Neural cell (in vitro differentiated cells): Measurements from ENCODE around the gene CIBAR2. TPM values are rescaled to one million over a fixed set of nuclear protein-coding genes. Genes with fewer than 3 reads are reported as not detected.

Experiments
- H2AFZ ChIP-seq: fragments of 200-600, 300-800 bp; sonication (generic), shearing (Covaris generic); 2 replicates; pipeline ENCODE4 v1.6.0; 2014; ENCODE audit warnings: low read depth, mild to moderate bottlenecking, antibody characterized with exemption, low read length, moderate library complexity
- H3F3A ChIP-seq: fragments of 200-600 bp; shearing (Covaris generic); 2 replicates; pipeline ENCODE4 v1.6.1; 2016; ENCODE audit warnings: mild to moderate bottlenecking, moderate library complexity, mixed read lengths, antibody characterized with exemption, low read length; ENCODE audit not compliant: insufficient read depth, poor library complexity, severe bottlenecking
- H3K27ac ChIP-seq: fragments of 200-600, 300-800 bp; sonication (generic), shearing (Covaris generic); 2 replicates; pipeline ENCODE4 v1.5.1; 2014; ENCODE audit warnings: mild to moderate bottlenecking, low read length, moderate library complexity
- H3K27me3 ChIP-seq: fragments of 300-800, 200-600 bp; sonication (generic), shearing (Covaris generic); 2 replicates; pipeline ENCODE4 v1.6.0; 2014; ENCODE audit warnings: mild to moderate bottlenecking, low read depth, low read length, moderate library complexity; ENCODE audit not compliant: insufficient read depth
- H3K36me3 ChIP-seq: fragments of 300-800, 200-600 bp; sonication (generic), shearing (Covaris generic); 2 replicates; pipeline ENCODE4 v1.5.1; 2014; ENCODE audit warnings: mild to moderate bottlenecking, antibody characterized with exemption, low read length, moderate library complexity; ENCODE audit not compliant: insufficient read depth
- H3K4me2 ChIP-seq: fragments of 300-800, 200-600 bp; sonication (generic), shearing (Covaris generic); 2 replicates; pipeline ENCODE4 v1.6.0; 2014; ENCODE audit warnings: mild to moderate bottlenecking, low read length
- H3K4me3 ChIP-seq: fragments of 300-800, 200-600 bp; sonication (generic), shearing (Covaris generic); 2 replicates; pipeline ENCODE4 v1.5.1; 2014; ENCODE audit warnings: mild to moderate bottlenecking, low read length, moderate library complexity
- H3K79me2 ChIP-seq: fragments of 200-600 bp; shearing (Covaris generic); replicated peaks from 2 replicates; pipeline ENCODE4 v1.6.0; 2014; ENCODE audit warnings: mild to moderate bottlenecking, low read length, moderate library complexity; ENCODE audit not compliant: insufficient read depth
- H3K9ac ChIP-seq: fragments of 300-800, 200-600 bp; sonication (generic), shearing (Covaris generic); 2 replicates; pipeline ENCODE4 v1.6.1; 2016; ENCODE audit warnings: mild to moderate bottlenecking, low read length, mixed read lengths
- H3K9me2 ChIP-seq: fragments of 200-600 bp; shearing (Covaris generic); 2 replicates; pipeline ENCODE4 v1.6.1; 2016; ENCODE audit warnings: mild to moderate bottlenecking, low read length, mixed read lengths; ENCODE audit not compliant: insufficient read depth
- H3K9me3 ChIP-seq: fragments of 200-600, 300-800 bp; sonication (generic), shearing (Covaris generic); 2 replicates; pipeline ENCODE4 v1.6.1; 2016; ENCODE audit warnings: mild to moderate bottlenecking, mixed run types, low read length, moderate library complexity, mixed read lengths
- H4K20me1 ChIP-seq: fragments of 200-600 bp; shearing (Covaris generic); 2 replicates; pipeline ENCODE4 v1.6.1; 2016; ENCODE audit warnings: mild to moderate bottlenecking, mixed run types; ENCODE audit not compliant: insufficient read depth
- CTCF ChIP-seq: fragments of 450-650 bp; IDR thresholded peaks from 2 replicates; pipeline ENCODE4 v1.5.1; 2014; ENCODE audit warnings: antibody characterized with exemption, mild to moderate bottlenecking, moderate library complexity; ENCODE audit not compliant: poor library complexity, severe bottlenecking
- EP300 ChIP-seq: fragments of 450-650 bp; conservative IDR thresholded peaks from 2 replicates; pipeline ENCODE4 v1.6.1; 2014; ENCODE audit warnings: antibody characterized with exemption, mild to moderate bottlenecking, moderate library complexity; ENCODE audit not compliant: poor library complexity, severe bottlenecking
- EZH2 ChIP-seq: fragments of 200-600, 300-800 bp; shearing (Covaris generic), sonication (generic); IDR thresholded peaks from 2 replicates; pipeline ENCODE4 v1.6.1; 2014; ENCODE audit warnings: antibody characterized with exemption, low read length, borderline replicate concordance, mild to moderate bottlenecking; ENCODE audit not compliant: insufficient read depth, poor library complexity, severe bottlenecking
- MXI1 ChIP-seq: fragments of 450-650 bp; conservative IDR thresholded peaks from 2 replicates; pipeline ENCODE4 v1.6.1; 2014; ENCODE audit warnings: antibody characterized with exemption, mild to moderate bottlenecking; ENCODE audit not compliant: poor library complexity, severe bottlenecking
- POLR2AphosphoS5 ChIP-seq: IDR thresholded peaks from 2 replicates; pipeline ENCODE4 v1.6.1; 2012
- RAD21 ChIP-seq: fragments of 450-650 bp; conservative IDR thresholded peaks from 2 replicates; pipeline ENCODE4 v1.6.1; 2014; ENCODE audit warnings: antibody characterized with exemption, mild to moderate bottlenecking, moderate library complexity
- REST ChIP-seq: IDR thresholded peaks from 2 replicates; pipeline ENCODE4 v1.6.1; 2012; ENCODE audit warnings: borderline replicate concordance
- SMC3 ChIP-seq: fragments of 450-650 bp; conservative IDR thresholded peaks from 2 replicates; pipeline ENCODE4 v1.6.1; 2014; ENCODE audit warnings: antibody characterized with exemption, mild to moderate bottlenecking, moderate library complexity; ENCODE audit not compliant: poor library complexity
- TAF1 ChIP-seq: IDR thresholded peaks from 2 replicates; pipeline ENCODE4 v1.6.1; 2012; ENCODE audit warnings: low read depth
- polyA plus RNA-seq: library from polyadenylated mRNA; depleted of rRNA; stranded (reverse); fragments of >200 nt; gene quantifications from 2 replicates; pipeline ENCODE4 v1.2.3, GENCODE V29; 2014

The CIBAR2 gene
- polyA plus RNA-seq, 1 donor from 2014 or later, result not detected

GRCh38 chr16:85150331-85150940 is 38.2 kb upstream of the CIBAR2 start:
- Histone ChIP-seq H3F3A (no peaks in the 10 kb centered on the region), H3K9me2 (no peaks in the 10 kb centered on the region), H3K27ac (no peak overlapping the region), H4K20me1 (no peaks in the 10 kb centered on the region), H3K79me2 (no peaks in the 10 kb centered on the region), H3K9me3 (no peaks in the 10 kb centered on the region), H3K36me3 (no peaks in the 10 kb centered on the region), H3K27me3 (no peaks in the 10 kb centered on the region), H3K4me2 (no peak overlapping the region), H3K4me3 (no peak overlapping the region), H2AFZ (no peak overlapping the region), H3K9ac (no peak overlapping the region)
- TF ChIP-seq CTCF (no peak), MXI1 (no peak), REST (no peak), EZH2 (no peak), EP300 (no peak), POLR2AphosphoS5 (no peak), TAF1 (no peak), SMC3 (no peak), RAD21 (no peak)

GRCh38 chr16:85149776-85150175 is 37.5 kb upstream of the CIBAR2 start:
- no peak for TF ChIP-seq EZH2
- no peak for TF ChIP-seq SMC3
- TF ChIP-seq TAF1, result no peak
- TF ChIP-seq MXI1, result no peak
- TF ChIP-seq RAD21, result no peak
- TF ChIP-seq REST, result no peak
- no peak for TF ChIP-seq CTCF
- TF ChIP-seq EP300, result no peak
- TF ChIP-seq POLR2AphosphoS5, result no peak
- Histone ChIP-seq H3K27ac (no peak overlapping the region), H2AFZ (no peak overlapping the region), H3K79me2 (no peaks in the 10 kb centered on the region), H3K9ac (no peak overlapping the region), H3K36me3 (no peaks in the 10 kb centered on the region), H3K27me3 (no peaks in the 10 kb centered on the region), H4K20me1 (no peaks in the 10 kb centered on the region), H3K9me3 (no peaks in the 10 kb centered on the region), H3K4me2 (no peak overlapping the region), H3K4me3 (no peak overlapping the region), H3K9me2 (no peaks in the 10 kb centered on the region), H3F3A (no peaks in the 10 kb centered on the region)
